Aorta (tissue), 5 donors: Measurements from ENCODE around the gene PLD1. TPM values are rescaled to one million over a fixed set of nuclear protein-coding genes. Genes with fewer than 3 reads are reported as not detected.
A peak's percentile ranks its signal among the peaks of the same experiment; 100 is the strongest.

Source experiments
- ATAC-seq: fragments of 200-7000 bp; cut with Tn5 transposase; one replicate; pipeline ENCODE4 v1.9.1; 2022; ENCODE audit warnings: moderate library complexity; ENCODE audit not compliant: low FRiP score
- DNase-seq, 2 donors: peaks; one replicate each; pipeline ENCODE4 v3.0.0-alpha.2; 2020
- H3K27ac ChIP-seq, 2 donors: one replicate each; pipeline ENCODE4 v1.5.1; 2013; ENCODE audit warnings: low read length in 2 of 2, mild to moderate bottlenecking in 2 of 2, moderate library complexity in 2 of 2, control low read depth in 1 of 2, inconsistent platforms in 1 of 2, low read depth in 1 of 2
- H3K27me3 ChIP-seq, 2 donors: one replicate each; pipeline ENCODE4 v1.6.1; 2013; ENCODE audit warnings: control low read depth in 1 of 2, low read length in 1 of 2, mild to moderate bottlenecking in 1 of 2, moderate library complexity in 1 of 2; ENCODE audit not compliant: insufficient read depth in 2 of 2, control insufficient read depth in 1 of 2
- H3K36me3 ChIP-seq, 2 donors: one replicate each; pipeline ENCODE4 v1.6.1; 2013; ENCODE audit warnings: control low read depth in 1 of 2, low read length in 1 of 2, mild to moderate bottlenecking in 1 of 2; ENCODE audit not compliant: insufficient read depth in 2 of 2, control insufficient read depth in 1 of 2
- H3K4me1 ChIP-seq, 2 donors: one replicate each; pipeline ENCODE4 v1.6.1; 2013; ENCODE audit warnings: low read length in 2 of 2, control low read depth in 1 of 2, mild to moderate bottlenecking in 1 of 2, moderate library complexity in 1 of 2; ENCODE audit not compliant: insufficient read depth in 2 of 2, control insufficient read depth in 1 of 2
- H3K4me3 ChIP-seq, 2 donors: one replicate each; pipeline ENCODE4 v1.5.1; 2013; ENCODE audit warnings: low read length in 2 of 2, control low read depth in 1 of 2, mild to moderate bottlenecking in 1 of 2
- H3K9me3 ChIP-seq: one replicate; pipeline ENCODE4 v1.6.1; 2013; ENCODE audit warnings: mild to moderate bottlenecking, low read length; ENCODE audit not compliant: control insufficient read depth
- WGBS, 2 donors: extraction: QIAGEN DNeasy Blood & Tissue Kit; methylation state at CpG; one replicate each; pipeline ENCODE4 v1.1.7; 2013; 5-methylcytosine and 5-hydroxymethylcytosine counted together
- intact Hi-C, 2 donors: fragments of 100-400 bp; cut with DNase I; formaldehyde crosslinking; loops; one replicate each; pipeline versions ENCODE4 v1.14.2 to v1.15.0; 2022
- polyA plus RNA-seq, 2 donors: library from polyadenylated mRNA; stranded (reverse); fragments of 200-250 nt; gene quantifications; one replicate each; pipeline ENCODE4 v1.2.3, GENCODE V29; 2013
- total RNA-seq, 2 donors: library from RNA; stranded (reverse); fragmentation: NEBNext Ultra II Directional; extraction: Animal tissue kit (Norgen Biotek cat#: 25700); gene quantifications; one replicate each; pipeline ENCODE4 v1.2.1, GENCODE V29; 2021
- donor health status: healthy with polysubstance abuse.
- donor health status: Bipolar disorder and iron deficiency.
- donor health status: DM: no; HTN: no; CAD: no.
- donor health status: DM: no; HTN: no; CAD: no.
- donor health status: DM: yes; HTN: yes; CAD: no.

The PLD1 gene
- total and polyA plus RNA-seq, 4 donors: 19.1 to 41.3 (median 25.6) TPM

GRCh38 chr3:171788546-171789351 is 21.5 kb downstream of the PLD1 start:
- ATAC-seq (no peak), DNase-seq (no peak)
- no peak overlapping the region for H3K4me3 ChIP-seq
- no peaks in the 10 kb centered on the region for H3K9me3 ChIP-seq
- H3K36me3 ChIP-seq: peaks cover 0 to 1% of the 10 kb centered on the region in 2 donors
- H3K27me3 ChIP-seq: no peaks in the 10 kb centered on the region
- intact Hi-C loops: no loop called here
- H3K4me1 ChIP-seq: peaks cover 0 to 2% of the 10 kb centered on the region in 2 donors
- H3K27ac ChIP-seq: no peak overlapping the region
- WGBS, 2 donors: 84 to 89% methylated on average over 6 of the region's 6 CpGs

- H3K4me3 ChIP-seq: no peak overlapping the region
- no peak for DNase-seq
- peaks cover 0 to 1% of the 10 kb centered on the region in 2 donors for H3K36me3 ChIP-seq
- H3K27me3 ChIP-seq: no peaks in the 10 kb centered on the region
- no peaks in the 10 kb centered on the region for H3K9me3 ChIP-seq
- ATAC-seq: no peak
- peaks cover 0 to 2% of the 10 kb centered on the region in 2 donors for H3K4me1 ChIP-seq
- intact Hi-C loops: no loop called here
- WGBS, 2 donors: 97 to 99% methylated on average over 1 of the region's 1 CpG
- H3K27ac ChIP-seq: no peak overlapping the region
Observed at GRCh38 chr3:171786997-171787396, 23.3 kb downstream of the PLD1 start.

- DNase-seq (no peak), ATAC-seq (no peak)
- Histone ChIP-seq H3K4me1 (peaks cover 0 to 4% of the 10 kb centered on the region in 2 donors), H3K4me3 (no peak overlapping the region), H3K27ac (no peak overlapping the region), H3K27me3 (no peaks in the 10 kb centered on the region), H3K9me3 (no peaks in the 10 kb centered on the region), H3K36me3 (peaks cover 0 to 1% of the 10 kb centered on the region in 2 donors)
- 96 to 98% methylated on average over 5 of the region's 5 CpGs for WGBS, 2 donors
- intact Hi-C loops: no loop called here
Observed at GRCh38 chr3:171784937-171785336, 25.3 kb downstream of the PLD1 start.

- no peak for ATAC-seq
Observed at GRCh38 chr3:171784387-171784786, 25.9 kb downstream of the PLD1 start.

GRCh38 chr3:171783626-171784025 is 26.7 kb downstream of the PLD1 start:
- Histone ChIP-seq H3K4me1 (peaks cover 0 to 2% of the 10 kb centered on the region in 2 donors), H3K27ac (no peak overlapping the region), H3K36me3 (no peaks in the 10 kb centered on the region), H3K4me3 (no peak overlapping the region), H3K9me3 (no peaks in the 10 kb centered on the region), H3K27me3 (no peaks in the 10 kb centered on the region)
- ATAC-seq (no peak), DNase-seq (no peak)
- 72 to 75% methylated on average over 5 of the region's 5 CpGs for WGBS, 2 donors
- intact Hi-C loops: no loop called here

More at GRCh38 chr3:171784387-171784786, 25.9 kb downstream of the PLD1 start:
- H3K27me3 ChIP-seq: no peaks in the 10 kb centered on the region
- H3K27ac ChIP-seq: no peak overlapping the region
- H3K9me3 ChIP-seq: no peaks in the 10 kb centered on the region
- peaks cover 0 to 4% of the 10 kb centered on the region in 2 donors for H3K4me1 ChIP-seq
- 90 to 94% methylated on average over 2 of the region's 2 CpGs for WGBS, 2 donors
- DNase-seq: no peak
- intact Hi-C loops: no loop called here
- H3K4me3 ChIP-seq: no peak overlapping the region
- peaks cover 0 to 1% of the 10 kb centered on the region in 2 donors for H3K36me3 ChIP-seq

GRCh38 chr3:171783086-171783485 is 27.2 kb downstream of the PLD1 start:
- Histone ChIP-seq H3K4me3 (no peak overlapping the region), H3K4me1 (peaks cover 0 to 2% of the 10 kb centered on the region in 2 donors), H3K9me3 (no peaks in the 10 kb centered on the region), H3K27ac (no peak overlapping the region), H3K27me3 (no peaks in the 10 kb centered on the region), H3K36me3 (no peaks in the 10 kb centered on the region)
- intact Hi-C loops: no loop called here
- DNase-seq: no peak
- no peak for ATAC-seq
- 62 to 70% methylated on average over 2 of the region's 2 CpGs for WGBS, 2 donors

- no peak overlapping the region for H3K27ac ChIP-seq
Observed at GRCh38 chr3:171782617-171783016, 27.7 kb downstream of the PLD1 start.

GRCh38 chr3:171781711-171782127 is 28.6 kb downstream of the PLD1 start:
- Histone ChIP-seq H3K27me3 (no peaks in the 10 kb centered on the region), H3K9me3 (no peaks in the 10 kb centered on the region), H3K4me3 (no peak overlapping the region), H3K4me1 (peaks cover 0 to 2% of the 10 kb centered on the region in 2 donors), H3K27ac (no peak overlapping the region), H3K36me3 (no peaks in the 10 kb centered on the region)
- DNase-seq (no peak), ATAC-seq (no peak)
- WGBS, 2 donors: 32% methylated on average over 4 of the region's 4 CpGs
- intact Hi-C loops: no loop called here

More at GRCh38 chr3:171782617-171783016, 27.7 kb downstream of the PLD1 start:
- no peaks in the 10 kb centered on the region for H3K36me3 ChIP-seq
- 74 to 76% methylated on average over 1 of the region's 1 CpG for WGBS, 2 donors
- no peak for ATAC-seq
- peaks cover 0 to 2% of the 10 kb centered on the region in 2 donors for H3K4me1 ChIP-seq
- H3K9me3 ChIP-seq: no peaks in the 10 kb centered on the region
- intact Hi-C loops: no loop called here
- DNase-seq: no peak
- H3K27me3 ChIP-seq: no peaks in the 10 kb centered on the region
- H3K4me3 ChIP-seq: no peak overlapping the region

- WGBS, 2 donors: 16% methylated on average over 5 of the region's 5 CpGs
- Histone ChIP-seq H3K27me3 (no peaks in the 10 kb centered on the region), H3K4me3 (no peak overlapping the region), H3K36me3 (no peaks in the 10 kb centered on the region), H3K27ac (no peak overlapping the region), H3K4me1 (peaks cover 0 to 2% of the 10 kb centered on the region in 2 donors), H3K9me3 (no peaks in the 10 kb centered on the region)
- DNase-seq (no peak), ATAC-seq (peak; percentile 38)
- intact Hi-C loops: no loop called here
Observed at GRCh38 chr3:171778493-171778892, 31.8 kb downstream of the PLD1 start.
